BLaER1 (cell line): ENCODE measurements around the gene KLHL17.

Experiments used
- H3K27ac ChIP-seq: shearing (Covaris generic); formaldehyde crosslinking; 2 replicates; pipeline ENCODE4 v1.8.1; 2022
- H3K27me3 ChIP-seq: shearing (Covaris generic); formaldehyde crosslinking; 2 replicates; pipeline ENCODE4 v1.8.1; 2022
- H3K36me3 ChIP-seq: shearing (Covaris generic); formaldehyde crosslinking; 2 replicates; pipeline ENCODE4 v1.8.1; 2022
- H3K4me1 ChIP-seq: shearing (Covaris generic); formaldehyde crosslinking; 2 replicates; pipeline ENCODE4 v1.8.1; 2022
- H3K4me2 ChIP-seq: shearing (Covaris generic); formaldehyde crosslinking; 2 replicates; pipeline ENCODE4 v1.8.1; 2022
- H3K4me3 ChIP-seq: shearing (Covaris generic); formaldehyde crosslinking; 2 replicates; pipeline ENCODE4 v1.8.1; 2022
- H3K9ac ChIP-seq: shearing (Covaris generic); formaldehyde crosslinking; 2 replicates; pipeline ENCODE4 v1.8.1; 2022
- H3K9me3 ChIP-seq: shearing (Covaris generic); formaldehyde crosslinking; 2 replicates; pipeline ENCODE4 v1.8.1; 2022
- H4K20me1 ChIP-seq: shearing (Covaris generic); formaldehyde crosslinking; 2 replicates; pipeline ENCODE4 v1.8.1; 2022
- Cebpa-rat ChIP-seq: shearing (Covaris generic); IDR thresholded peaks from 2 replicates; pipeline ENCODE4 v1.8.1; 2022

Gene KLHL17

DNA sequence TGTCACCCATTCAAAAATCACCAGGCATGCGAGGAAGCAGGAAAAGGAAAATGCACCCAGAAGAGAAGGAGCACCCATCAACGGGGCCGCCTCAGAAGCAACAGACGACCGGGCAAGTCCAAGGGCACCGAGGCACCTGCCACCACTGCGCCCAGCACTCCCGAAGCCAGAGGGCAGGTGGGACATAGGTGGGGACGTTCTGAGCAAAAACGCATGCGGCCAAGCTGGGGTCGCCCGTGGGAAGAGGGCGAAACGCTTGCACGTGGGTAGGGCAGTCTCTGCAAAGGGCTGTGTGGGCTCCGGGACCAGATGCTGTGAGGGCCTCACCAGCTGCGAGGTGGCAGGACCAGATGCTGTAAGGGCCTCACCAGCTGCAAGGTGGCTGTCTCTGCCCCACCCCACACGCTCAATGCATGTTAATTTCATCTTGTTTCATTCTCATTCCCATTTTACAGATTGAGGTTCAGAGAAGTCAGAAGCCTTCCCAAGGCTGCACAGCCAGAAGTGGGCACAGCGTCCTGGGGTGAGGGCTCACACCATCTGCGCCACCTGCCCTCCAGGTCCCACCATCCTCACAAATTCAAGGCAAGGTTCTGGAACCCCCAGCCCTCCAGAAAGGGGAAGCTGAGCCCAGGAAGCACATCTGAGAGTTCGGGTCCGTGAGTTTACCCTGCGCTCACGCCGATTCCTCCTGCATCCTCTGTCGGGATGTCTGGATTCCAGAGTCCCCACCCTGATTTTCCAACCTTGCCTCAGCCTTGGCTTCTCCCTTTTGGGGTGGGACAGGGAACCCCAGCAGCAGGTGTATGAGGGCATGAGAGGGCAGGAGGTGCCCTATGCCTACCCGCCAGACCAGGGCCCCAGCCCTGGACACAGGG lies 44.9 kb upstream of the KLHL17 start:
- no peak overlapping the region for H3K4me3 ChIP-seq
- H3K36me3 ChIP-seq, result no peaks in the 10 kb centered on the region
- H3K9me3 ChIP-seq, result no peaks in the 10 kb centered on the region
- peaks cover 100% of the 10 kb centered on the region for H3K4me1 ChIP-seq
- H3K9ac ChIP-seq, result no peak overlapping the region
- no peaks in the 10 kb centered on the region for H3K27me3 ChIP-seq
- H4K20me1 ChIP-seq, result no peaks in the 10 kb centered on the region; the same call in 1 of the 2 replicates
- peak overlapping the region; percentile 93 for H3K4me2 ChIP-seq
- H3K27ac ChIP-seq, result peak overlapping the region; percentile 50
- no peak for TF ChIP-seq Cebpa-rat

DNA sequence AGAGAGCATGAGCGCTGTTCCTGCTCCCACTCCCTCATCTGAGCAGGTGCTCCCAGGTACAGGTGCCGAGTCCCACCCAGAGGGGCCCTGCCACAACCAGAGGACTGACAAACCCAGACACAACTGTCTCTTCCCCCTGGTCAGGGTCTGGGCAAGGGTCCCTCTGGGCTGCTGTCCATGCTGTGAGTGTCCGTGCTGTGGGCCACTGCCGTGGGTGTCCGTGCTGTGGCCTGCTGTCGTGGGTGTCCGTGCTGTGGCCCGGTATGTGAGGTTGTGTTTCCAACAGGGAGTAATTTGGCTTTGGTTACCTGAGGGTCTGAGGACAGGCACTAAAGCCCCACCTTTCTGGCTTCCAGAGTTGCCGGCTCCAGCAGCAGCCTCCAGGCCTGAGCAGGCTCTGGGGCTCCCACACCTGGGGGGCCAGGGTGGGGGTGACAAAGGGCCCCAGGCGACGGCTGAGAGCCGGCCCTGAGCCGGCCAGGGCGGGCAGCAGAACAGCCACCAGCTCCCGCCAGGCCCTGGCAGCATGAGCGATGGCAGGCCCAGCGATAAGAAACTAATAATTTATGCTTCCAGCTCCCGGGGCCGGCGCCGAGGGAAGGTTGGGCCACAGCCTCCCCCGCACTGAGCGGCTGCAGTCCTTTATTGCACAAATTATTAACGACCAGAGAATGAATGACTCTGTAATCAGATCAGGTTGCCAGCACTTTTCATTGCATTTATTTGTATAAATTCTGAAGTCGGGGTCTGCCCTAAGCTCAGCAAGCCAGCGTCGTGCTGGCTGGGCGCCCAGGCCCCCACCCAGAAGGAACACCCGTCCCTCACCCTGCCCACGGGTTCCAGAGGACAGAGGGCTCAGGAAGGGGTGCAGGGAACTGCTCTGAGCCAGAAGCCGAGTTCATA lies 44.0 kb upstream of the KLHL17 start:
- Histone ChIP-seq H3K36me3 (no peaks in the 10 kb centered on the region), H3K27me3 (0 out of 2 replicates have a peak, but pooled peaks cover under 1% of the 10 kb centered on the region), H3K4me3 (no peak overlapping the region), H3K27ac (no peak overlapping the region), H3K4me2 (peak overlapping the region; percentile 100), H3K4me1 (peaks cover 100% of the 10 kb centered on the region), H3K9me3 (no peaks in the 10 kb centered on the region), H3K9ac (0 out of 2 replicates have a peak overlapping the region, but pooled peaks have one; percentile 7), H4K20me1 (no peaks in the 10 kb centered on the region)
- TF ChIP-seq Cebpa-rat, result no peak

- Histone ChIP-seq H3K9me3 (no peaks in the 10 kb centered on the region), H3K4me1 (peaks cover 100% of the 10 kb centered on the region), H3K36me3 (no peaks in the 10 kb centered on the region), H3K27me3 (peaks cover 7% of the 10 kb centered on the region), H3K4me2 (peak overlapping the region; percentile 100; the same call in 1 of the 2 replicates), H3K4me3 (no peak overlapping the region), H4K20me1 (0 out of 2 replicates have a peak, but pooled peaks cover 6% of the 10 kb centered on the region), H3K9ac (0 out of 2 replicates have a peak overlapping the region, but pooled peaks have one; percentile 7), H3K27ac (no peak overlapping the region)
- TF ChIP-seq Cebpa-rat, result no peak
Observed at GRCh38 chr1:917076-917459, 43.3 kb upstream of the KLHL17 start.

DNA sequence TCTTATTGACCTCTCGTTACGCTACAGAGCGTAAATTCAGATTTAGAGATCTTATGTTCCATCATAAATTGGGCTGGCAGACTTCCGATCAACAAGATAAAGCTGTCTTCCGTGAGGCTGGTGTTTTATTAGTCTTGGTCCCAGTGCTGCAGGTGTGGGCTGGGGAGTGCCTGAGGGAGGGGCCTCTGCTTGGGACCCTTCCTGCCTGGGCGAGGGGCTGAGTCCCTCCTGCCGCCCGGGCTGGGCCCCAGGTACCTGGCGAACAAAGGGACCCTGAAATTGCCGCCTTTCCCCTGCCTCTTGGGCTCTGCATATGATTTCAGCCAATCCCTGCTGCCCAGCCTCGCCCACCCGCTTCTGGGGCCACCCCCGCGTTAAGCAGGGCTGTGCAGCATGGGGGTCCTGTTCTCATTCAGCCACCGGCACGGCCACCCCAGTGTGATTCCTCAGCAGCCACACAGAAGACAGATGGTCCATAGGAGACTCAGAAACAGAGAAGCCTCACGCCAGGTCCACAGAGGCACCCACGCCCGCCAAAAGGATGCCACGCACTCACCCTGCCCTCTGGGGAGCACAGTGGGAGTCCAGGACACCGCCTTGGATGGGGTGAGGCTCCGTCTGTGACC lies 42.8 kb upstream of the KLHL17 start:
- H3K4me2 ChIP-seq, result peak overlapping the region; percentile 100
- no peak overlapping the region for H3K4me3 ChIP-seq
- peaks cover 12% of the 10 kb centered on the region for H3K27me3 ChIP-seq

GRCh38 chr1:918353-918752 lies 42.0 kb upstream of the KLHL17 start:
- no peak overlapping the region for H3K9ac ChIP-seq
- peaks cover 20% of the 10 kb centered on the region for H3K27me3 ChIP-seq
- peaks cover 100% of the 10 kb centered on the region for H3K4me1 ChIP-seq
- no peak overlapping the region for H3K27ac ChIP-seq
- no peak overlapping the region for H3K4me3 ChIP-seq
- peak overlapping the region; percentile 100 for H3K4me2 ChIP-seq
- TF ChIP-seq Cebpa-rat, result no peak
- H3K36me3 ChIP-seq, result no peaks in the 10 kb centered on the region
- H4K20me1 ChIP-seq, result peaks cover 19% of the 10 kb centered on the region; the same call in 1 of the 2 replicates
- H3K9me3 ChIP-seq, result no peaks in the 10 kb centered on the region

More for the DNA sequence above, 42.8 kb upstream of the KLHL17 start:
- TF ChIP-seq Cebpa-rat, result no peak
- Histone ChIP-seq H3K9me3 (no peaks in the 10 kb centered on the region), H3K36me3 (no peaks in the 10 kb centered on the region), H3K9ac (0 out of 2 replicates have a peak overlapping the region, but pooled peaks have one; percentile 7), H3K27ac (no peak overlapping the region), H3K4me1 (peaks cover 100% of the 10 kb centered on the region), H4K20me1 (peaks cover 11% of the 10 kb centered on the region; the same call in 1 of the 2 replicates)

DNA sequence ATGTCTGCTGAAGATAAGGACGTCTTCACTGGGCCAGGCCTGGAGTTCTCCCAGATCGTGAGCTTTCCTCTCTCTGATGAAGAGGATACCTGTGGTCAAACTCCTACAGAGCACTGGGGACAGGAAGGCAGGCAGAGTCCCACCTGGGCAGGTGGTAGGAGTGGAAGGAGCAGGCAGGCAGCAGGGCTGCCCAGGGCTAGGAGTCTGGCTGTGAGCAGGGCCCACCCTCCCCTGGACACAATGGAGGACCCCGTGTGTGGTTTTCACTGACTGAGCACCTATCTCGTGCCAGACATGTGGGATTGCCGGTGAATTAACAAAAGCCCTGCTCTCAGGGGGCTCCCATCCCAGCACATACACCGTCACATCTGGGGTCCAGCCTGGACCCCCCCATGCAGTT lies 41.5 kb upstream of the KLHL17 start:
- no peak overlapping the region for H3K4me3 ChIP-seq
- no peaks in the 10 kb centered on the region for H3K9me3 ChIP-seq
- peak overlapping the region; percentile 100 for H3K4me2 ChIP-seq
- no peaks in the 10 kb centered on the region for H3K36me3 ChIP-seq
- peaks cover 25% of the 10 kb centered on the region for H3K27me3 ChIP-seq
- peaks cover 98% of the 10 kb centered on the region for H3K4me1 ChIP-seq
- H3K27ac ChIP-seq, result no peak overlapping the region
- peaks cover 19% of the 10 kb centered on the region; the same call in 1 of the 2 replicates for H4K20me1 ChIP-seq
- no peak for TF ChIP-seq Cebpa-rat
- no peak overlapping the region for H3K9ac ChIP-seq

GRCh38 chr1:919271-919872 lies 41.0 kb upstream of the KLHL17 start:
- peaks cover 19% of the 10 kb centered on the region; the same call in 1 of the 2 replicates for H4K20me1 ChIP-seq
- H3K4me3 ChIP-seq, result no peak overlapping the region
- H3K27me3 ChIP-seq, result peaks cover 30% of the 10 kb centered on the region
- peak overlapping the region; percentile 100 for H3K4me2 ChIP-seq
- no peaks in the 10 kb centered on the region for H3K36me3 ChIP-seq
- no peaks in the 10 kb centered on the region for H3K9me3 ChIP-seq
- no peak overlapping the region for H3K27ac ChIP-seq
- H3K9ac ChIP-seq, result no peak overlapping the region
- no peak for TF ChIP-seq Cebpa-rat
- peaks cover 98% of the 10 kb centered on the region for H3K4me1 ChIP-seq

DNA sequence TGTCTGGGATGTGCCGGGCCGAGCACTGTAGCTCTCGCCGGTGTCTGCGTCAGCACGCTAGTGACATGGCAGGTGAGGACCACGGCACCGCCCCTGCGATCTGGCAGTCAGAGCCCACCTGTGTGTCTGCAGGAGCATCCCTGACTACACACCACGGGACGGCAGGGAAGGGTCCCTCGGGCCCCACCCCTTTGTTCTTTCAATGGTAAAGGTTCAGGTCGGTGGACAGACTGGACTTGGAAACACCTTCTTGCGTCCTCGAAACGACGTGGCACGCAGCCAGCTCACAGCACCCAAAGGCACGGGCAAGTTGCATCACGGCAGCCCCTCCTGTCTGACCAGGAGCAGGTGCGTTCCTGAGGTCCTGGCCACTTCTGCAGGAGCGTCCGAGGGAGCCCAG lies 40.4 kb upstream of the KLHL17 start:
- no peak for TF ChIP-seq Cebpa-rat
- no peak overlapping the region for H3K9ac ChIP-seq
- peak overlapping the region; percentile 100 for H3K4me2 ChIP-seq
- H3K4me1 ChIP-seq, result peaks cover 98% of the 10 kb centered on the region
- peaks cover 36% of the 10 kb centered on the region for H3K27me3 ChIP-seq
- peaks cover 19% of the 10 kb centered on the region; the same call in 1 of the 2 replicates for H4K20me1 ChIP-seq
- no peaks in the 10 kb centered on the region for H3K9me3 ChIP-seq
- H3K4me3 ChIP-seq, result no peak overlapping the region
- H3K27ac ChIP-seq, result no peak overlapping the region
- no peaks in the 10 kb centered on the region for H3K36me3 ChIP-seq

GRCh38 chr1:920521-920920 lies 39.9 kb upstream of the KLHL17 start:
- Histone ChIP-seq H3K4me3 (peak overlapping the region; percentile 43), H3K4me1 (peaks cover 98% of the 10 kb centered on the region), H4K20me1 (peaks cover 24% of the 10 kb centered on the region), H3K27ac (no peak overlapping the region), H3K9ac (no peak overlapping the region), H3K9me3 (no peaks in the 10 kb centered on the region), H3K4me2 (peak overlapping the region; percentile 100), H3K36me3 (no peaks in the 10 kb centered on the region), H3K27me3 (peaks cover 42% of the 10 kb centered on the region)
- no peak for TF ChIP-seq Cebpa-rat
